ENCODE data around the gene GPD1L. TPM values are rescaled to one million over a fixed set of nuclear protein-coding genes. Genes with fewer than 3 reads are reported as not detected.
"Not testable (repeated sequence)": the region's sequence is repeated elsewhere in the genome, so short reads cannot be mapped to it uniquely, and the experiment has no call there.

GPD1L gene
- total RNA-seq, 1 donor from 2014 or later, result 77.9 TPM

DNA sequence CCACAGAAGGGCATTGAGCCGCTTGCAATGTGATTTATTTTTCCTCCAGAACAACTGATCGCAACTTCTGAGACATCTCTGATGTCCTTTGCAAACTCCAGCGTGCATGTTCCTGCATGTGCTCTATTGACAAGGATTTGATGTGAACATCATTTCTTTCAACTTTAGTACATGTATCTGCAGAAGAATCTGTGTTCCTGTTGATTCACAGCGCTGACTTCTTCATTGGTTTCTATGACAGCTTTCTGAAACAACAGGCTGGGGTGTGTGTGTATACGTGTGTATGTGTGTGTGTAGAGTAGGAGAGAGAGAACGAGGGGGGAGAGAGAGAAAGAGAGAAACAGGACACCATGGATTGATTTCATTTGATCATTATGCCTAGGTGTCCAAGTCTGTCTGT lies 75.4 kb downstream of the GPD1L start:
- Histone ChIP-seq H3K9me3 (no peaks in the 10 kb centered on the region), H3K36me3 (no peaks in the 10 kb centered on the region), H3K27ac (no peak overlapping the region), H3K27me3 (ENCODE audit: low read depth) (no peaks in the 10 kb centered on the region), H3K4me3 (no peak overlapping the region), H3K4me1 (peaks cover 12% of the 10 kb centered on the region)
- TF ChIP-seq, protein P1, sequence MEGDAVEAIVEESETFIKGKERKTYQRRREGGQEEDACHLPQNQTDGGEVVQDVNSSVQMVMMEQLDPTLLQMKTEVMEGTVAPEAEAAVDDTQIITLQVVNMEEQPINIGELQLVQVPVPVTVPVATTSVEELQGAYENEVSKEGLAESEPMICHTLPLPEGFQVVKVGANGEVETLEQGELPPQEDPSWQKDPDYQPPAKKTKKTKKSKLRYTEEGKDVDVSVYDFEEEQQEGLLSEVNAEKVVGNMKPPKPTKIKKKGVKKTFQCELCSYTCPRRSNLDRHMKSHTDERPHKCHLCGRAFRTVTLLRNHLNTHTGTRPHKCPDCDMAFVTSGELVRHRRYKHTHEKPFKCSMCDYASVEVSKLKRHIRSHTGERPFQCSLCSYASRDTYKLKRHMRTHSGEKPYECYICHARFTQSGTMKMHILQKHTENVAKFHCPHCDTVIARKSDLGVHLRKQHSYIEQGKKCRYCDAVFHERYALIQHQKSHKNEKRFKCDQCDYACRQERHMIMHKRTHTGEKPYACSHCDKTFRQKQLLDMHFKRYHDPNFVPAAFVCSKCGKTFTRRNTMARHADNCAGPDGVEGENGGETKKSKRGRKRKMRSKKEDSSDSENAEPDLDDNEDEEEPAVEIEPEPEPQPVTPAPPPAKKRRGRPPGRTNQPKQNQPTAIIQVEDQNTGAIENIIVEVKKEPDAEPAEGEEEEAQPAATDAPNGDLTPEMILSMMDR (IDR thresholded peaks at IDR 0.05), result no peak
- no peak for DNase-seq
- intact Hi-C loops (cut with DNase I), result no loop called here
- no peak for ATAC-seq

DNA sequence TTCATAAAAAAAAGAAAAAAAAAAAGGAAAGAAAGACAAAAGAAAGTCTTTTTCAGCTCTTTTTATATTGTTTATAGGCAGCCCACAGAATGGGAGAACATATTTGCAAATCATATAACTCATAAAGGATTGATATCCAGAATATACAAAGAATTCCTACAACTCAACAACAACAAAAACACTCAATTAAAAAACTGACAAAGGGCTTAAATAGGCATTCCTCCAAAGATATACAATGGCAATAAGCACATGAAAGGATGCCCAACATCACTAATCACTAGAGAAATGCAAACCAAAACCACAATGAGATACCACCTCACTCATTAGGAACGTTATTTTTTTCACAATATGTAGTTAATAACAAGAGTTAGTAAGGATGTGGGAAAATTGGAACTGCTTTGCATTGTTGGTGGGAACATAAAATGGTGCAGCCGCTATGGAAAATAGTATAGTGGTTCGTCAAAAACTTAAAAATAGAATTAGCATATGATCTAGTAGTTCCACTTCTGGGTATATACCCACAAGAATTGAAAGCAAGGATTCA lies 77.8 kb downstream of the GPD1L start:
- ATAC-seq (no peak), DNase-seq (no peak)
- TF ChIP-seq, protein P1 (IDR thresholded peaks at IDR 0.05), result no peak
- Histone ChIP-seq H3K27ac (no peak overlapping the region), H3K4me3 (no peak overlapping the region), H3K9me3 (no peaks in the 10 kb centered on the region), H3K36me3 (no peaks in the 10 kb centered on the region), H3K27me3 (ENCODE audit: low read depth) (no peaks in the 10 kb centered on the region), H3K4me1 (no peaks in the 10 kb centered on the region)
- intact Hi-C loops (cut with DNase I), result no loop called here

- TF ChIP-seq, protein P1 (IDR thresholded peaks at IDR 0.05), result no peak
- H3K36me3 ChIP-seq, result no peaks in the 10 kb centered on the region
- intact Hi-C loops (cut with DNase I), result no loop called here
- H3K4me1 ChIP-seq, result no peaks in the 10 kb centered on the region
- no peaks in the 10 kb centered on the region for H3K9me3 ChIP-seq
- DNase-seq (no peak), ATAC-seq (no peak)
- H3K4me3 ChIP-seq, result no peak overlapping the region
- H3K27ac ChIP-seq, result no peak overlapping the region
- H3K27me3 ChIP-seq (ENCODE audit: low read depth), result no peaks in the 10 kb centered on the region
These were observed 79.7 kb downstream of the GPD1L start for GRCh38 chr3:32186097-32186496.

- no peak overlapping the region for H3K4me3 ChIP-seq
- H3K9me3 ChIP-seq, result no peaks in the 10 kb centered on the region
- ATAC-seq, result no peak
- no peaks in the 10 kb centered on the region for H3K27me3 ChIP-seq (ENCODE audit: low read depth)
- no peaks in the 10 kb centered on the region for H3K36me3 ChIP-seq
- DNase-seq, result no peak
- H3K4me1 ChIP-seq, result no peaks in the 10 kb centered on the region
- no peak overlapping the region for H3K27ac ChIP-seq
- intact Hi-C loops (cut with DNase I), result no loop called here
- TF ChIP-seq, protein P1 (IDR thresholded peaks at IDR 0.05), result no peak
These were observed 80.5 kb downstream of the GPD1L start for GRCh38 chr3:32186876-32187275.

GRCh38 chr3:32189693-32190092 lies 83.3 kb downstream of the GPD1L start:
- no peak for ATAC-seq
- H3K27ac ChIP-seq, result peak overlapping the region; percentile 28

DNA sequence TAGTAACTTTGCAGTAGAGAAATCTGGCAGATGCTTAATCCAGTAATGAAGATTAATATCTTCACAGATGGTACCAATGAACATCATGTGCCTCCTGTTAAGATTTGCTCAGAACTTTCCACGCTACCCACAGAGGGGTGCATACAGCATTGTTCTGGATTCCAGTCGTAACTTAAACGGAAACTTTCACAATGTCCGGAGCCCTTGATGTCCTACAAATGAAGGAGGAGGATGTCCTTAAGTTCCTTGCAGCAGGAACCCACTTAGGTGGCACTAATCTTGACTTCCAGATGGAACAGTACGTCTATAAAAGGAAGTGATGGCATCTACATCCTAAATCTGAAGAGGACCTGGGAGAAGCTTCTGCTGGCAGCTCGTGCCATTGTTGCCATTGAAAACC lies 84.1 kb downstream of the GPD1L start:
- H3K27me3 ChIP-seq (ENCODE audit: low read depth); H3K4me3 ChIP-seq; DNase-seq; intact Hi-C loops (cut with DNase I); H3K4me1 ChIP-seq; H3K36me3 ChIP-seq; ATAC-seq; H3K9me3 ChIP-seq: not testable (repeated sequence)
- H3K27ac ChIP-seq, result peak overlapping the region; percentile 28

More at GRCh38 chr3:32189693-32190092, 83.3 kb downstream of the GPD1L start:
- H3K36me3 ChIP-seq, result no peaks in the 10 kb centered on the region
- no peaks in the 10 kb centered on the region for H3K27me3 ChIP-seq (ENCODE audit: low read depth)
- no peak overlapping the region for H3K4me3 ChIP-seq
- TF ChIP-seq, protein P1 (IDR thresholded peaks at IDR 0.05), result no peak
- no peak for DNase-seq
- intact Hi-C loops (cut with DNase I), result no loop called here
- no peaks in the 10 kb centered on the region for H3K4me1 ChIP-seq
- no peaks in the 10 kb centered on the region for H3K9me3 ChIP-seq

Data from lower lobe of right lung (tissue), 2 donors.